ENCODE results near the gene ARHGEF5. TPM values are rescaled to one million over a fixed set of nuclear protein-coding genes. Genes with fewer than 3 reads are reported as not detected.
"Not testable (repeated sequence)": the region's sequence is repeated elsewhere in the genome, so short reads cannot be mapped to it uniquely, and the experiment has no call there.

ARHGEF5 gene
- total and polyA plus RNA-seq, 2 of the 4 experiments (the other 2 are of a cell fraction), result under 0.01 to 0.19 TPM

DNA sequence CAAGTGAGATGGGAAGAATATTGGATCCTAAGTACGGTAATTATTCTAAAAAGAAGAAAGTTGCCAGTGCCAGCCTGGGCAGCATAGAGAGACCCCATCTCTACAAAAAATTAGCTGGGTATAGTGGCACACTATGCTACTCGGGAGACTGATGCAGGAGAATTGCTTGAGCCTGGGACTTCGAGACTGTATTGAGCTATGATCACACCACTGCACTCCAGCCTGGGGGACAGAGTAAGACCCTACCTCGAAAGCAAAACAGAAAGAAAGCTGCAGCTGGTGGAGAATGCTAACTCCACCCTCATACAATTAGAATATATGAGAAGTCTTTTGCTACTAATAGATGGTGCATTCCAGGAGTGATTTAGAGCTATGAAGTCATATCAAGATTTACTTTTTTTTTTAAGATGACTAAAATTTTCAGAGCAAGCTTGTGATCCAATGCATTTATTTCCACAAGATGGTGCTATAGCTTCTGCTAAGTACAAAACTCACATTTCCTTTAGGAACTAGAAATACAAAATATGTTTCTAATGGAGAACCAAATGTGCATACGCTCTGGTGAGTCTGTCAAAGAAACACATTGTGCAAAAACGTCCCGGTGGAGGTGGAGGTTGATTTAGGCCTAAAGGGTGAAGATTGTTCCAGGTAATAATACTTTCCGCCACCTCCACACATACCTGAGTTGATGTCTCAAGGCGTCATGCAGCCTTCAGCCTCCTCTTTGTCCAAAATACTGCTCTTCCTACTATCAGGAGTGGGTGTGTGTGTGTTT, 23.8 kb upstream of the ARHGEF5 start:
- POLR2A ChIA-PET (ENCODE audit: unreplicated experiment); H2BK15ac ChIP-seq (ENCODE audit: low read depth, low read length); H4K5ac ChIP-seq (ENCODE audit: low read depth, low read length); H4K20me1 ChIP-seq (ENCODE audit: insufficient read depth, low read length); H3K9me1 ChIP-seq (ENCODE audit: insufficient read depth, low read length); H3K23ac ChIP-seq (ENCODE audit: low read depth, low read length); H3K4ac ChIP-seq (ENCODE audit: low read depth, low read length); H3K27me3 ChIP-seq (ENCODE audit: control insufficient read depth, insufficient read depth, low read length); H2BK5ac ChIP-seq (ENCODE audit: low read depth, low read length, poor library complexity, severe bottlenecking); H3K36me3 ChIP-seq (ENCODE audit: control insufficient read depth, insufficient read depth, low read length); H3K79me1 ChIP-seq (ENCODE audit: low read depth in 1 of 2, low read length in 2 of 2); H3K9me3 ChIP-seq (ENCODE audit: control insufficient read depth, insufficient read depth, low read length); H3K4me3 ChIP-seq (ENCODE audit: insufficient read depth, low read depth, low read length); H3K9ac ChIP-seq (ENCODE audit: low read depth, low read length); in situ Hi-C loops (cut with MboI; ENCODE audit: low sequenced_read_pairs); H3K4me1 ChIP-seq (ENCODE audit: control insufficient read depth, insufficient read depth, low read length); H2AK9ac ChIP-seq (replicated peaks; ENCODE audit: low read depth, low read length, poor library complexity); H3K14ac ChIP-seq (replicated peaks; ENCODE audit: low read depth, low read length); H4K91ac ChIP-seq (ENCODE audit: insufficient read depth, low read depth, low read length); H2BK20ac ChIP-seq (ENCODE audit: low read depth, low read length); BruUV-seq (replicated peaks); intact Hi-C loops (cut with micrococcal nuclease); dilution Hi-C loops (cut with HindIII; ENCODE audit: low sequenced_read_pairs, unreplicated experiment); H3K4me2 ChIP-seq (ENCODE audit: low read depth, low read length); H2AFZ ChIP-seq (replicated peaks; ENCODE audit: low read length, poor library complexity); CTCF ChIA-PET; H2BK120ac ChIP-seq (ENCODE audit: low read depth, low read length); H2AK5ac ChIP-seq (ENCODE audit: low read depth, low read length); H3K27ac ChIP-seq (ENCODE audit: insufficient read depth, low read length); H3K18ac ChIP-seq (ENCODE audit: low read depth, low read length); H4K8ac ChIP-seq (ENCODE audit: low read depth in 2 of 2, low read length in 2 of 2); H3K56ac ChIP-seq (ENCODE audit: extremely low read depth, insufficient read depth, low read length); DNase-seq: not testable (repeated sequence)
- peak; percentile 54 for ATAC-seq (ENCODE audit: low read depth)
- no CpG with 5 or more reads among the region's 9 CpGs for WGBS, 2 experiments (ENCODE audit: extremely low coverage in 2 of 2, insufficient read length in 1 of 2)

GRCh38 chr7:144331996-144332288, 23.3 kb upstream of the ARHGEF5 start:
- H4K8ac ChIP-seq (ENCODE audit: low read depth in 2 of 2, low read length in 2 of 2); H4K5ac ChIP-seq (ENCODE audit: low read depth, low read length); H2AK5ac ChIP-seq (ENCODE audit: low read depth, low read length); H3K18ac ChIP-seq (ENCODE audit: low read depth, low read length); H3K9me1 ChIP-seq (ENCODE audit: insufficient read depth, low read length); intact Hi-C loops (cut with micrococcal nuclease); H2AFZ ChIP-seq (replicated peaks; ENCODE audit: low read length, poor library complexity); H3K4me1 ChIP-seq (ENCODE audit: control insufficient read depth, insufficient read depth, low read length); H3K4me3 ChIP-seq (ENCODE audit: insufficient read depth, low read depth, low read length); H2BK15ac ChIP-seq (ENCODE audit: low read depth, low read length); H3K4ac ChIP-seq (ENCODE audit: low read depth, low read length); H3K27me3 ChIP-seq (ENCODE audit: control insufficient read depth, insufficient read depth, low read length); H3K14ac ChIP-seq (replicated peaks; ENCODE audit: low read depth, low read length); H3K56ac ChIP-seq (ENCODE audit: extremely low read depth, insufficient read depth, low read length); dilution Hi-C loops (cut with HindIII; ENCODE audit: low sequenced_read_pairs, unreplicated experiment); H2BK120ac ChIP-seq (ENCODE audit: low read depth, low read length); H3K79me1 ChIP-seq (ENCODE audit: low read depth in 1 of 2, low read length in 2 of 2); DNase-seq; H3K36me3 ChIP-seq (ENCODE audit: control insufficient read depth, insufficient read depth, low read length); H2BK5ac ChIP-seq (ENCODE audit: low read depth, low read length, poor library complexity, severe bottlenecking); H2AK9ac ChIP-seq (replicated peaks; ENCODE audit: low read depth, low read length, poor library complexity); in situ Hi-C loops (cut with MboI; ENCODE audit: low sequenced_read_pairs); H2BK20ac ChIP-seq (ENCODE audit: low read depth, low read length); H3K23ac ChIP-seq (ENCODE audit: low read depth, low read length); H3K27ac ChIP-seq (ENCODE audit: insufficient read depth, low read length); H3K9me3 ChIP-seq (ENCODE audit: control insufficient read depth, insufficient read depth, low read length); H3K4me2 ChIP-seq (ENCODE audit: low read depth, low read length); H4K91ac ChIP-seq (ENCODE audit: insufficient read depth, low read depth, low read length); BruUV-seq (replicated peaks); H3K9ac ChIP-seq (ENCODE audit: low read depth, low read length); POLR2A ChIA-PET (ENCODE audit: unreplicated experiment); H4K20me1 ChIP-seq (ENCODE audit: insufficient read depth, low read length); CTCF ChIA-PET; ATAC-seq (ENCODE audit: low read depth): not testable (repeated sequence)
- WGBS, 2 experiments (ENCODE audit: extremely low coverage in 2 of 2, insufficient read length in 1 of 2), result no CpG with 5 or more reads among the region's 2 CpGs

Data from IMR-90 (cell line).